GM19193 (cell line): ENCODE data around the gene LYRM2.

ENCODE experiments used
- POLR2A ChIP-seq: IDR thresholded peaks from 4 replicates; pipeline ENCODE4 v1.6.1; 2011; ENCODE audit not compliant: insufficient read depth, insufficient read length; ENCODE audit errors: extremely low read depth

Gene LYRM2

GRCh38 chr6:89554106-89554505 is 84.4 kb downstream of the LYRM2 start:
- TF ChIP-seq POLR2A: no peak

- TF ChIP-seq POLR2A: no peak
Observed at GRCh38 chr6:89553431-89553830, 85.1 kb downstream of the LYRM2 start.

GRCh38 chr6:89547281-89547680 is 91.3 kb downstream of the LYRM2 start:
- no peak for TF ChIP-seq POLR2A

GRCh38 chr6:89542866-89543265 is 95.7 kb downstream of the LYRM2 start:
- no peak for TF ChIP-seq POLR2A

- no peak for TF ChIP-seq POLR2A
Observed at GRCh38 chr6:89542081-89542857, 96.3 kb downstream of the LYRM2 start.

- TF ChIP-seq POLR2A: no peak
Observed at GRCh38 chr6:89539779-89540178, 98.8 kb downstream of the LYRM2 start.

- no peak for TF ChIP-seq POLR2A
Observed at GRCh38 chr6:89536231-89536630, 102.3 kb downstream of the LYRM2 start.

- no peak for TF ChIP-seq POLR2A
Observed at GRCh38 chr6:89530982-89531381, 107.6 kb downstream of the LYRM2 start.

- TF ChIP-seq POLR2A: no peak
Observed at GRCh38 chr6:89528866-89529265, 109.7 kb downstream of the LYRM2 start.

GRCh38 chr6:89527634-89528033 is 110.9 kb downstream of the LYRM2 start:
- TF ChIP-seq POLR2A: no peak

GRCh38 chr6:89526563-89526869 is 112.0 kb downstream of the LYRM2 start:
- no peak for TF ChIP-seq POLR2A

- TF ChIP-seq POLR2A: no peak
Observed at GRCh38 chr6:89525786-89526562, 112.6 kb downstream of the LYRM2 start.

- TF ChIP-seq POLR2A: no peak
Observed at GRCh38 chr6:89522778-89523177, 115.8 kb downstream of the LYRM2 start.

GRCh38 chr6:89520736-89521135 is 117.8 kb downstream of the LYRM2 start:
- TF ChIP-seq POLR2A: no peak

- no peak for TF ChIP-seq POLR2A
Observed at GRCh38 chr6:89518352-89519055, 120.0 kb downstream of the LYRM2 start.
